Activated naive CD8-positive, alpha-beta T cell treated with anti-CD3 and anti-CD28 coated beads for 36 hours (primary cell): ENCODE data around the gene MIPEP. TPM values are rescaled to one million over a fixed set of nuclear protein-coding genes. Genes with fewer than 3 reads are reported as not detected.

Experiments
- DNase-seq: peaks from one replicate; pipeline ENCODE4 v3.0.0; 2021
- H3K27ac Mint-ChIP-seq: one replicate; pipeline ENCODE4 v1.8.0; 2022; ENCODE audit warnings: mild to moderate bottlenecking, moderate library complexity, mixed read lengths
- H3K27me3 Mint-ChIP-seq: one replicate; pipeline ENCODE4 v1.8.0; 2022; ENCODE audit warnings: mild to moderate bottlenecking, mixed read lengths
- H3K36me3 Mint-ChIP-seq: one replicate; pipeline ENCODE4 v1.8.0; 2021; ENCODE audit warnings: mild to moderate bottlenecking, mixed read lengths
- H3K4me1 Mint-ChIP-seq: one replicate; pipeline ENCODE4 v1.8.0; 2021; ENCODE audit warnings: mixed read lengths
- H3K4me3 Mint-ChIP-seq: one replicate; pipeline ENCODE4 v1.8.0; 2022; ENCODE audit warnings: mild to moderate bottlenecking, moderate library complexity, mixed read lengths
- H3K9me3 Mint-ChIP-seq: one replicate; pipeline ENCODE4 v1.8.0; 2022; ENCODE audit warnings: mixed read lengths
- total RNA-seq, 2 experiments: library from RNA; stranded (reverse); gene quantifications; one replicate each; pipeline ENCODE4 v1.2.3, GENCODE V29; 2021

MIPEP gene
- total RNA-seq, 2 experiments from 2014 or later = 21.3 to 24.0 TPM

DNA sequence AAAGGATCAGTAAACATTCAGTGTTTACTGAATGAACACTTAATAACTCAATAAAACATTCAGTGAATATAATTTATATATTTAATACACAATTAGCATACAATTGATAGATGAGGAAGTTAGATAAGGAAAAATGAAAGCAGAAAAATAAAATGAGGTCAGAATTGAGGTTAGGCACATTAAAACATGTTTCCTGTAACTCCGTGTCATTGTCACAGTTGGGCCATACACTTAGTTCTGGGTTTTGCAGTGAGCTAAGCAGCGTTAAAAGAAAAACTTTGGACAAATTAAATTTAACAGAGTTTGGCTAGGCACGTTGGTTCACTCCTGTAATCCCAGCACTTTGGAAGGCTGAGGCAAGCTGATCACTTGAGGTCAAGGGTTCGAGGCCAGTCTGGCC is 71.4 kb downstream of the MIPEP start:
- Mint-ChIP-seq H3K27ac (no peak overlapping the region), H3K9me3 (no peaks in the 10 kb centered on the region), H3K36me3 (peaks cover 5% of the 10 kb centered on the region), H3K4me1 (no peaks in the 10 kb centered on the region), H3K27me3 (no peaks in the 10 kb centered on the region), H3K4me3 (no peak overlapping the region)
- no peak for DNase-seq

DNA sequence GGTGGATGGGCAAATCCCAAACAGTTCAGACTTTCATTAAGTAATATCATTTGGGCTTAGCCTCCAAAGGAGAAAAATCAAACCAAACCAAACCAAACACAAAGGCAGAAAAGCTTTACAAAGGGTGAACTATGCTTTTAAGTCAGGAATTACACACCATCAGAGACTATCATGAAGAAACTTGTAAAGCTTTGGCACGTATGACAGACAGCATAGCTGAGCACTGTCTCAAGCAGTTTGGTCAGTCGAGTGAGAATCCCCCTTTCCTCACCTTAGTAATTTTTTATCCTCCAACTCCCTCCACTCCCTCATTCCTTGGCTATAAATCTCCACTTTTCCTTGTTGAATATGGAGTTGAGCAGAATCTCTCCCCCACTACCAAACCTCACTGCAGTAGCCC is 72.1 kb downstream of the MIPEP start:
- Mint-ChIP-seq H3K36me3 (no peaks in the 10 kb centered on the region), H3K9me3 (no peaks in the 10 kb centered on the region), H3K4me3 (no peak overlapping the region), H3K27ac (no peak overlapping the region), H3K4me1 (no peaks in the 10 kb centered on the region), H3K27me3 (no peaks in the 10 kb centered on the region)
- DNase-seq = no peak

GRCh38 chr13:23813635-23814034 is 75.6 kb downstream of the MIPEP start:
- Mint-ChIP-seq H3K9me3 (no peaks in the 10 kb centered on the region), H3K36me3 (no peaks in the 10 kb centered on the region), H3K4me1 (no peaks in the 10 kb centered on the region), H3K27me3 (no peaks in the 10 kb centered on the region), H3K27ac (no peak overlapping the region), H3K4me3 (no peak overlapping the region)
- DNase-seq = no peak

DNA sequence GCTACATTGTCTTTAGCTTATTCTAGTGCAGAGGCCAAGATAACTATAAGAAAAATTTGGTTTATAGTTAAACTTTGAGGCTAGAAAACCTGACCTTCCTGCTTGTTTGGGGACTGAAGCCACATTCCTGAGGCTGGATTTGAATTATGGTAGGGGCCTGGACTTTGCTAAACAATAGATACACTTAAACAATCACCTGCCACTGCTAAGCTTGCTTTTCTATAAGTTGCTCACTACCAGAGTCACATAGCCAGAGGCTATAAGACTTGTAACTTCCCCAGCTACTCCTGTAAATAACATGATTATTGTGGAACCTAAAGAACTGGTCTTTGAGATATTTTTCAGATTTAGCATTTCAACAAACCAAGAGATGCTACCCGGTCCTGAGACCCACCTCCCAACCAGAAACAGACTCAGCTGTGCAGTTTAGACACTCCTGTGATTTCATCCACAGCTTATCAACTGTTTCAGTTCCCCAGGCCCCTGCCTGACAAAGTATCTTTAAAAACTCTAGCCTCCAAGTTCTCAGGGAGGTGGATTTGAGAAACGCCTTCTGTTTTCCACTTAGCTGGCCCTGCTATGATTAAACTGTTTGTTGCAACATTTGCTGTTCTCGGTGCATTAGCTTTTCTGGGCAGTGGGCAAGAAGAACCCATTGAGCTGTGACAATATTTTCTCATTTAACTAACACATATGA is 77.7 kb downstream of the MIPEP start:
- no peaks in the 10 kb centered on the region for H3K9me3 Mint-ChIP-seq
- DNase-seq = no peak
- H3K4me1 Mint-ChIP-seq = no peaks in the 10 kb centered on the region
- H3K27ac Mint-ChIP-seq = no peak overlapping the region
- H3K27me3 Mint-ChIP-seq = no peaks in the 10 kb centered on the region
- H3K36me3 Mint-ChIP-seq = peaks cover 2% of the 10 kb centered on the region
- H3K4me3 Mint-ChIP-seq = no peak overlapping the region

- Mint-ChIP-seq H3K36me3 (peaks cover 2% of the 10 kb centered on the region), H3K4me3 (no peak overlapping the region), H3K4me1 (no peaks in the 10 kb centered on the region), H3K27ac (no peak overlapping the region), H3K9me3 (no peaks in the 10 kb centered on the region), H3K27me3 (no peaks in the 10 kb centered on the region)
- DNase-seq = no peak
Measured at GRCh38 chr13:23810685-23811240, 78.4 kb downstream of the MIPEP start.

DNA sequence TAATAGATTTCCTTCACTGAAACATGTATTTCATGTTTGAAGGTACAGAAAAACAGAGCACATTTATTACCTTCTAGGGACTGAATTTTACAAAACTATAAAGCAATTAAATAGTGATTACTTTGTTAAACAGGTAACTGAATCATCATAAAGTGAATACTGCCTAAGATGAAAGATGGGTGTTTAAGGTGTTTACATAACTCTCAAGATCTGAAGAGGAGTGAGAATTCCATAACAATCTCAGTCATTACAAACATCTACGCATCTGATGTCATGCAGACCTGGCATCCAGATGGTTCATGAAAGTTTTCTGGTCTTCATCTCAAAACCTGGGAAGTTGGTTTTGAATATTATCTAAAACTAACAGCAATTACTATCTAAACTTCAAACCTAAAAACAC is 80.4 kb downstream of the MIPEP start:
- Mint-ChIP-seq H3K36me3 (peaks cover 12% of the 10 kb centered on the region), H3K4me3 (no peak overlapping the region), H3K4me1 (no peaks in the 10 kb centered on the region), H3K27ac (no peak overlapping the region), H3K9me3 (no peaks in the 10 kb centered on the region), H3K27me3 (no peaks in the 10 kb centered on the region)
- no peak for DNase-seq

GRCh38 chr13:23806874-23807526 is 82.2 kb downstream of the MIPEP start:
- Mint-ChIP-seq H3K27ac (no peak overlapping the region), H3K36me3 (peaks cover 21% of the 10 kb centered on the region), H3K4me1 (no peaks in the 10 kb centered on the region), H3K27me3 (no peaks in the 10 kb centered on the region), H3K4me3 (no peak overlapping the region), H3K9me3 (no peaks in the 10 kb centered on the region)
- no peak for DNase-seq

- no peak overlapping the region for H3K27ac Mint-ChIP-seq
- no peak for DNase-seq
- H3K4me1 Mint-ChIP-seq = no peaks in the 10 kb centered on the region
- H3K9me3 Mint-ChIP-seq = no peaks in the 10 kb centered on the region
- H3K27me3 Mint-ChIP-seq = no peaks in the 10 kb centered on the region
- peaks cover 30% of the 10 kb centered on the region for H3K36me3 Mint-ChIP-seq
- no peak overlapping the region for H3K4me3 Mint-ChIP-seq
Measured at GRCh38 chr13:23805821-23806220, 83.4 kb downstream of the MIPEP start.

- Mint-ChIP-seq H3K36me3 (peaks cover 30% of the 10 kb centered on the region), H3K27ac (no peak overlapping the region), H3K4me1 (peaks cover 6% of the 10 kb centered on the region), H3K27me3 (no peaks in the 10 kb centered on the region), H3K4me3 (no peak overlapping the region), H3K9me3 (no peaks in the 10 kb centered on the region)
- no peak for DNase-seq
Measured at GRCh38 chr13:23805122-23805521, 84.1 kb downstream of the MIPEP start.

- Mint-ChIP-seq H3K4me1 (peaks cover 8% of the 10 kb centered on the region), H3K27ac (no peak overlapping the region), H3K9me3 (no peaks in the 10 kb centered on the region), H3K4me3 (no peak overlapping the region), H3K36me3 (peaks cover 32% of the 10 kb centered on the region), H3K27me3 (no peaks in the 10 kb centered on the region)
- no peak for DNase-seq
Measured at GRCh38 chr13:23804166-23804565, 85.0 kb downstream of the MIPEP start.

GRCh38 chr13:23801141-23801540 is 88.1 kb downstream of the MIPEP start:
- H3K27ac Mint-ChIP-seq = no peak overlapping the region
- peaks cover 8% of the 10 kb centered on the region for H3K4me1 Mint-ChIP-seq
- no peak for DNase-seq
- no peaks in the 10 kb centered on the region for H3K9me3 Mint-ChIP-seq
- H3K4me3 Mint-ChIP-seq = no peak overlapping the region
- peaks cover 40% of the 10 kb centered on the region for H3K36me3 Mint-ChIP-seq
- no peaks in the 10 kb centered on the region for H3K27me3 Mint-ChIP-seq

DNA sequence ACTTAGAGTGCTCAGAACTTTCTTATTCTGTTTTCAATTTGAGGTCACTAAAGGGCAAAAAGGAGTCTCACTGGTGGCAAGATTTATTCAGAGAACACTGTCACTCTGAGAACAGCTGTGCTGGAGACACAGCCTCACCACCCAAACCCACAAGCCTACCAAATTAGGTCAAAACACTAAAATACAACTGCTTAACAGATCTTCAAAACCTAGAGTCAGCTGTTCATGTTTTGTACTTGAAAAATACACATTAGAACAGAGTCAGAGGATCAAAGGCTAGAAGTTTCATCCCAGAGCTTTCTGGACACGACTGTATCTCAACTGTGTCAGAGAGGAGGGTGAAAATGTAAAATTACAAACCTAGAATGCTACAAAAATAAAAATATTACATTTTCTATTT is 89.3 kb downstream of the MIPEP start:
- Mint-ChIP-seq H3K9me3 (no peaks in the 10 kb centered on the region), H3K27ac (no peak overlapping the region), H3K27me3 (no peaks in the 10 kb centered on the region), H3K4me1 (peaks cover 8% of the 10 kb centered on the region), H3K4me3 (no peak overlapping the region), H3K36me3 (peaks cover 33% of the 10 kb centered on the region)
- no peak for DNase-seq

GRCh38 chr13:23797276-23797903 is 91.8 kb downstream of the MIPEP start:
- H3K27me3 Mint-ChIP-seq = no peaks in the 10 kb centered on the region
- DNase-seq = no peak
- no peak overlapping the region for H3K27ac Mint-ChIP-seq
- H3K4me1 Mint-ChIP-seq = peaks cover 15% of the 10 kb centered on the region
- H3K4me3 Mint-ChIP-seq = no peak overlapping the region
- no peaks in the 10 kb centered on the region for H3K9me3 Mint-ChIP-seq
- H3K36me3 Mint-ChIP-seq = peaks cover 28% of the 10 kb centered on the region

GRCh38 chr13:23796551-23796950 is 92.6 kb downstream of the MIPEP start:
- Mint-ChIP-seq H3K27ac (no peak overlapping the region), H3K36me3 (peaks cover 23% of the 10 kb centered on the region), H3K4me1 (peaks cover 15% of the 10 kb centered on the region), H3K4me3 (no peak overlapping the region), H3K9me3 (no peaks in the 10 kb centered on the region), H3K27me3 (no peaks in the 10 kb centered on the region)
- no peak for DNase-seq

GRCh38 chr13:23794267-23795161 is 94.7 kb downstream of the MIPEP start:
- H3K36me3 Mint-ChIP-seq = peaks cover 16% of the 10 kb centered on the region
- no peaks in the 10 kb centered on the region for H3K9me3 Mint-ChIP-seq
- H3K4me1 Mint-ChIP-seq = peaks cover 7% of the 10 kb centered on the region
- H3K4me3 Mint-ChIP-seq = no peak overlapping the region
- H3K27ac Mint-ChIP-seq = no peak overlapping the region
- H3K27me3 Mint-ChIP-seq = no peaks in the 10 kb centered on the region
- DNase-seq = no peak
